Panc1 (cell line): ENCODE results near the gene GTF3C5. TPM values are rescaled to one million over a fixed set of nuclear protein-coding genes. Genes with fewer than 3 reads are reported as not detected.

Experiments used
- ATAC-seq: fragments of 200-7000 bp; cut with Tn5 transposase; 2 replicates; pipeline ENCODE4 v1.9.1; 2020; ENCODE audit warnings: mild to moderate bottlenecking, moderate library complexity
- BruUV-seq: library from RNA; stranded (reverse); fragments of 400-500 nt; replicated peaks from 2 replicates; lab custom pipeline; 2021; lab: Mats Ljungman, UMichigan
- CTCF ChIA-PET: fragments of 300-600 bp; sonication (Branson Sonifier 250); formaldehyde crosslinking; loops from one replicate; lab custom pipeline; 2022; ENCODE audit warnings: antibody characterized with exemption; lab: Charles Lee
- POLR2A ChIA-PET: fragments of 300-600 bp; sonication (Branson Sonifier 250); formaldehyde crosslinking; loops from one replicate; lab custom pipeline; 2022; ENCODE audit warnings: antibody characterized with exemption; lab: Charles Lee
- DNase-seq: peaks from one replicate; pipeline ENCODE4 v3.0.0-alpha.2; 2010; ENCODE audit warnings: low read depth, low spot score
- H3K27ac ChIP-seq: 2 replicates; pipeline ENCODE4 v1.5.1; 2011; ENCODE audit warnings: mild to moderate bottlenecking, low read length, inconsistent platforms
- H3K27me3 ChIP-seq: fragments of 200-500 bp; sonication (Bioruptor generic); 2 replicates; pipeline ENCODE4 v1.6.0; 2014; ENCODE audit warnings: low read length, inconsistent platforms; ENCODE audit not compliant: control insufficient read depth, insufficient read depth
- H3K36me3 ChIP-seq: fragments of 200-500 bp; sonication (Bioruptor generic); 2 replicates; pipeline ENCODE4 v1.5.1; 2014; ENCODE audit warnings: inconsistent platforms, mild to moderate bottlenecking, low read length, moderate library complexity; ENCODE audit not compliant: control insufficient read depth, insufficient read depth
- H3K4me1 ChIP-seq: 2 replicates; pipeline ENCODE4 v1.5.1; 2011; ENCODE audit warnings: inconsistent platforms, mild to moderate bottlenecking, low read length, moderate library complexity; ENCODE audit not compliant: control insufficient read depth, insufficient read depth
- H3K4me3 ChIP-seq, 2 experiments: 2 replicates each; pipeline ENCODE4 v1.5.1; 2011 to 2012; ENCODE audit warnings: low read depth in 2 of 2, low read length in 2 of 2, mild to moderate bottlenecking in 2 of 2, inconsistent platforms in 1 of 2, moderate library complexity in 1 of 2
- H3K9me3 ChIP-seq: fragments of 200-500 bp; sonication (Bioruptor generic); 2 replicates; pipeline ENCODE4 v1.5.1; 2014; ENCODE audit warnings: low read depth, mild to moderate bottlenecking, inconsistent platforms, low read length, moderate library complexity; ENCODE audit not compliant: control insufficient read depth, insufficient read depth
- CTCF ChIP-seq: fragments of 450-650 bp; IDR thresholded peaks from 2 replicates; pipeline ENCODE4 v1.5.1; 2017; ENCODE audit warnings: mild to moderate bottlenecking
- POLR2AphosphoS5 ChIP-seq: IDR thresholded peaks from 2 replicates; pipeline ENCODE4 v1.6.1; 2012; ENCODE audit warnings: mild to moderate bottlenecking, low read depth, low read length, moderate library complexity
- REST ChIP-seq, 2 experiments: IDR thresholded peaks; 2 replicates each; pipeline ENCODE4 v1.6.1; 2011 to 2012; ENCODE audit warnings: low read depth in 2 of 2, control low read depth in 1 of 2, low read length in 1 of 2, mild to moderate bottlenecking in 1 of 2, moderate library complexity in 1 of 2; ENCODE audit not compliant: insufficient read depth in 1 of 2
- SIN3A ChIP-seq: IDR thresholded peaks from 2 replicates; pipeline ENCODE4 v1.6.1; 2012; ENCODE audit warnings: low read depth, mild to moderate bottlenecking, low read length, moderate library complexity, borderline replicate concordance; ENCODE audit not compliant: insufficient read depth
- TCF7L2 ChIP-seq: IDR thresholded peaks from 2 replicates; pipeline ENCODE4 v1.6.1; 2011; ENCODE audit warnings: mild to moderate bottlenecking, low read depth, low read length, inconsistent platforms
- in situ Hi-C: cut with HindIII; loops from 2 replicates; pipeline ENCODE4 v1.10.0; 2016; ENCODE audit warnings: low sequenced_read_pairs, low pct_unique_long_range_greater_than_20kb
- intact Hi-C: fragments of 100-400 bp; cut with micrococcal nuclease; formaldehyde crosslinking; loops from one replicate; pipeline ENCODE4 v1.10.0; 2022; ENCODE audit not compliant: unreplicated experiment
- total RNA-seq: library from RNA; stranded (reverse); gene quantifications from one replicate; pipeline ENCODE4 v1.2.1, GENCODE V29; 2021; ENCODE audit not compliant: unreplicated experiment

GTF3C5 gene
- total RNA-seq, 1 experiment from 2014 or later: 47.7 TPM

GRCh38 chr9:133051281-133051900 lies 20.6 kb downstream of the GTF3C5 start:
- peaks cover 2% of the 10 kb centered on the region; the same call in 1 of the 2 replicates for H3K36me3 ChIP-seq
- no TSS peak for BruUV-seq
- POLR2A ChIA-PET: no interaction called here
- TF ChIP-seq POLR2AphosphoS5 (no peak), SIN3A (no peak), REST (IDR thresholded peaks at IDR 0.05; ENCODE audit: insufficient read depth in 1 of 2, low read depth in 2 of 2, low read length in 1 of 2) (no peak), CTCF (no peak), TCF7L2 (no peak)
- no peak overlapping the region for H3K4me3 ChIP-seq
- H3K27me3 ChIP-seq: no peaks in the 10 kb centered on the region
- H3K9me3 ChIP-seq: no peaks in the 10 kb centered on the region
- no peak overlapping the region for H3K27ac ChIP-seq
- no peak for DNase-seq
- CTCF ChIA-PET: no interaction called here
- H3K4me1 ChIP-seq: no peaks in the 10 kb centered on the region
- ATAC-seq: no peak
- in situ Hi-C loops (no loop called here), intact Hi-C loops (no loop called here)

- Histone ChIP-seq H3K27me3 (no peaks in the 10 kb centered on the region), H3K4me3 (no peak overlapping the region), H3K36me3 (peaks cover 2% of the 10 kb centered on the region; the same call in 1 of the 2 replicates), H3K27ac (no peak overlapping the region), H3K9me3 (no peaks in the 10 kb centered on the region), H3K4me1 (no peaks in the 10 kb centered on the region)
- ChIA-PET POLR2A (no interaction called here), CTCF (no interaction called here)
- intact Hi-C loops: no loop called here
- DNase-seq: no peak
- no peak for ATAC-seq
- BruUV-seq: no TSS peak
- TF ChIP-seq REST (IDR thresholded peaks at IDR 0.05; ENCODE audit: insufficient read depth in 1 of 2, low read depth in 2 of 2, low read length in 1 of 2) (no peak), CTCF (no peak), POLR2AphosphoS5 (no peak), SIN3A (no peak), TCF7L2 (no peak)
- in situ Hi-C loops: no loop called here
Measured at GRCh38 chr9:133051966-133052539, 21.3 kb downstream of the GTF3C5 start.
